ENCODE measurements around the gene AGBL4. TPM values are rescaled to one million over a fixed set of nuclear protein-coding genes. Genes with fewer than 3 reads are reported as not detected.

AGBL4 gene
- total RNA-seq, 3 donors from 2014 or later: 1.3 to 1.9 (median 1.8) TPM

GRCh38 chr1:49045371-49045770 lies 978.4 kb downstream of the AGBL4 start:
- no peaks in the 10 kb centered on the region for H3K9me3 ChIP-seq
- H3K27ac ChIP-seq: no peak overlapping the region
- no peaks in the 10 kb centered on the region for H3K36me3 ChIP-seq
- no peaks in the 10 kb centered on the region for H3K27me3 ChIP-seq
- H3K4me3 ChIP-seq: no peak overlapping the region
- H3K4me1 ChIP-seq: no peaks in the 10 kb centered on the region
- intact Hi-C loops (cut with DNase I; ENCODE audit: low total_unique reads): no loop called here
- DNase-seq (ENCODE audit: low spot score in 2 of 2): no peak
- TF ChIP-seq, protein P1, sequence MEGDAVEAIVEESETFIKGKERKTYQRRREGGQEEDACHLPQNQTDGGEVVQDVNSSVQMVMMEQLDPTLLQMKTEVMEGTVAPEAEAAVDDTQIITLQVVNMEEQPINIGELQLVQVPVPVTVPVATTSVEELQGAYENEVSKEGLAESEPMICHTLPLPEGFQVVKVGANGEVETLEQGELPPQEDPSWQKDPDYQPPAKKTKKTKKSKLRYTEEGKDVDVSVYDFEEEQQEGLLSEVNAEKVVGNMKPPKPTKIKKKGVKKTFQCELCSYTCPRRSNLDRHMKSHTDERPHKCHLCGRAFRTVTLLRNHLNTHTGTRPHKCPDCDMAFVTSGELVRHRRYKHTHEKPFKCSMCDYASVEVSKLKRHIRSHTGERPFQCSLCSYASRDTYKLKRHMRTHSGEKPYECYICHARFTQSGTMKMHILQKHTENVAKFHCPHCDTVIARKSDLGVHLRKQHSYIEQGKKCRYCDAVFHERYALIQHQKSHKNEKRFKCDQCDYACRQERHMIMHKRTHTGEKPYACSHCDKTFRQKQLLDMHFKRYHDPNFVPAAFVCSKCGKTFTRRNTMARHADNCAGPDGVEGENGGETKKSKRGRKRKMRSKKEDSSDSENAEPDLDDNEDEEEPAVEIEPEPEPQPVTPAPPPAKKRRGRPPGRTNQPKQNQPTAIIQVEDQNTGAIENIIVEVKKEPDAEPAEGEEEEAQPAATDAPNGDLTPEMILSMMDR (IDR thresholded peaks at IDR 0.05): no peak
- TF ChIP-seq POLR2AphosphoS5 (IDR thresholded peaks at IDR 0.05) (no peak), POLR2A (IDR thresholded peaks at IDR 0.05) (no peak)

DNA sequence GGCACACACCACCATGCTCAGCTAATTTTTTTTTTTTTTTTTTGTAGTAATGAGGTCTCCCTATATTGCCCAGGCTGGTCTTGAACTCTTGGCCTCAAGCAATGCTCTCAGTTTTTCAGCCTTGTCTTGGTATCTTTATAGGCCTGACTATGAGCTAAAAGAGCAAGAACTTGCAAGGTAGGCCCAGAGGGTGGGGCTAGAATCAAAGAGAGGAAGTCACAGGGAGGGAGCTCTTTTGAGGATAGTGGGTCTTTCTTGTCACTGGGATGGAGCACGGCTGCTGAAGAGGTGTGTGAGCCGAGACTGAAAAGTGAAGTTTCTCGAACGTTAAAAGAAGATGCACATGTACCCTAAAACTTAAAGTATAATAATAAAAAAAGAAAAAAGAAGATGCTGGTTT lies 987.1 kb downstream of the AGBL4 start:
- Histone ChIP-seq H3K4me1 (no peaks in the 10 kb centered on the region), H3K9me3 (no peaks in the 10 kb centered on the region), H3K27me3 (no peaks in the 10 kb centered on the region), H3K27ac (no peak overlapping the region), H3K36me3 (no peaks in the 10 kb centered on the region), H3K4me3 (no peak overlapping the region)
- DNase-seq (ENCODE audit: low spot score in 2 of 2): no peak
- intact Hi-C loops (cut with DNase I; ENCODE audit: low total_unique reads): no loop called here
- TF ChIP-seq POLR2A (IDR thresholded peaks at IDR 0.05) (no peak), POLR2AphosphoS5 (IDR thresholded peaks at IDR 0.05) (no peak)
- TF ChIP-seq, protein P1 (IDR thresholded peaks at IDR 0.05): no peak

GRCh38 chr1:49028396-49028795 lies 995.4 kb downstream of the AGBL4 start:
- H3K4me1 ChIP-seq: no peaks in the 10 kb centered on the region
- no peak overlapping the region for H3K27ac ChIP-seq
- no peak for DNase-seq (ENCODE audit: low spot score in 2 of 2)
- intact Hi-C loops (cut with DNase I; ENCODE audit: low total_unique reads): no loop called here
- H3K4me3 ChIP-seq: no peak overlapping the region
- no peaks in the 10 kb centered on the region for H3K27me3 ChIP-seq
- no peaks in the 10 kb centered on the region for H3K36me3 ChIP-seq
- TF ChIP-seq POLR2AphosphoS5 (IDR thresholded peaks at IDR 0.05): no peak
- no peak for TF ChIP-seq POLR2A (IDR thresholded peaks at IDR 0.05)
- TF ChIP-seq, protein P1 (IDR thresholded peaks at IDR 0.05): no peak
- peaks cover 0 to 19% of the 10 kb centered on the region in 2 donors for H3K9me3 ChIP-seq

DNA sequence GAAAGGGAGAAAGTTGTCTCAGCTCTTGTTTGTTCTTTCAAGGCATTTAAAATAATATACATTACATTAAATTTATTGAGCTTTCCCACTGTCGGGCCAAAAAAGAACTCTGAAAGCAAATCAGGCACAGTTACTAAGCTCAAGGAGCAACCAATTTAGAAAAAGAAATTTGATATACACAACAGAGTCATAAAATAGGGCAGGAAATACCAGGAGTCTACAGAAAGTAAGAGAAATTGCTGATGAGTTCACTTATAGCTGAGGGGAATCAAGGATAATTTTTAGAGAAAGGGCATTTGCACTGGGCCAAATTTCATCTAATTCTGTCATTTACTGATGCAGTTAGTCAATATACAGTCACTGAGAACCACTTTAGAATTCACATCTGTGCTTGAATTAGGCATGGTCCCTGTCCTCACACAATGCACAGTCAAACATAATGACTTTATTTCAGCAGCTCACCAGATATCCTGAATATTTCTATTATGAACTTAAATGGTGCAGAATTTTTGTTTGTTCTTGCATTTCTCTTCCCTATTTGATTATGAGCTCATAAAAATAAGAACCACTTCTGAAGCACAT lies 997.4 kb downstream of the AGBL4 start:
- Histone ChIP-seq H3K9me3 (peaks cover 0 to 19% of the 10 kb centered on the region in 2 donors), H3K36me3 (no peaks in the 10 kb centered on the region), H3K4me3 (no peak overlapping the region), H3K27ac (no peak overlapping the region), H3K27me3 (no peaks in the 10 kb centered on the region), H3K4me1 (no peaks in the 10 kb centered on the region)
- no peak for DNase-seq (ENCODE audit: low spot score in 2 of 2)
- intact Hi-C loops (cut with DNase I; ENCODE audit: low total_unique reads): no loop called here
- TF ChIP-seq, protein P1 (IDR thresholded peaks at IDR 0.05): no peak
- TF ChIP-seq POLR2AphosphoS5 (IDR thresholded peaks at IDR 0.05) (no peak), POLR2A (IDR thresholded peaks at IDR 0.05) (no peak)

DNA sequence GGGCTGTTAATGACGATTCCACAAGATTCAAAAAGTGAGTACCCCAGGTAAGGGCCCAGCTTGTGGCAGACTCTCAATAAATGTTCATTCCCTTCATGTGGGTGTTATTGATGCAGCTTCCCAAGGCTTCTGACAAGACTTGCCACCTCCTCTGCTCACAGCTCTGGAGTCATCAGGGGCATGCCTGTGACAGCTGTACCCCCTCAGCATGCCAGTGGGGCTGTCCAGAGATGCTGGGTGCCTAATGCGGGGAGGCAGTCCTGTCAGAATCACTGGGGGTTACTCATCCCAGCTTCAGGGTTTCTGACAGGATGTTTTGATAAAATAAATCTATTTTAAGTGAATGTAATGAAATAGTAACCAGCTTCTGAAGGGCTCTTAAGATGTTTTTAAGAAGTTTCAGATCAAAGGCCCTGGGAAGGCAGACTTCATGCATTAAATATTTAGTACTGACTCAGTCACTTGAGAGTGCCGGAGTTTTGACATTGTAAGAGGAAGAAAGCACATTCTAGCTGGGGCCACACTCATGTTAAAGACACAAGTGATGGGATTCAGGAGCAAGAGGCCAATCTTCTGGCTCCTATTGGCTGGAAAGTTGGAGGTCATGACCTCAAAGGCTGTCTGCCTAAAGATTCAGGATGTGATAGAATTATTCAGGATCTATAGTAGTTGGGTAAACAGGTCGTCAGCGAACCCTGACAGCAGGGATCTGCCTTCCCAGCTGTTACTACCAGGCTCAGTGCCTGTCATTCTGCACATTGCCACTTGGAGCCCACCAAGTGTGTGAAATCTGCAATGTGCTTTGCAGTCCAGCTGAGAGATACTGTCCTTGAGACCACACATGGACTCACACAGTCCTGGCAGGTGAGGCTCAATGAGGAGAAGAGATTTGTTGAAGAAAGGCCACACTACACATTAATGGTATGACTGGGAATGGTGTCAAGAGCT lies 1007.5 kb downstream of the AGBL4 start:
- intact Hi-C loops (cut with DNase I; ENCODE audit: low total_unique reads): no loop called here
- H3K4me1 ChIP-seq: no peaks in the 10 kb centered on the region
- H3K27me3 ChIP-seq: no peaks in the 10 kb centered on the region
- no peak overlapping the region for H3K27ac ChIP-seq
- H3K4me3 ChIP-seq: no peak overlapping the region
- H3K36me3 ChIP-seq: no peaks in the 10 kb centered on the region
- no peak for DNase-seq (ENCODE audit: low spot score in 2 of 2)
- TF ChIP-seq, protein P1 (IDR thresholded peaks at IDR 0.05): no peak
- no peak for TF ChIP-seq POLR2A (IDR thresholded peaks at IDR 0.05)
- no peak for TF ChIP-seq POLR2AphosphoS5 (IDR thresholded peaks at IDR 0.05)
- H3K9me3 ChIP-seq: no peaks in the 10 kb centered on the region

All from breast epithelium (tissue), 4 donors.